ENCODE results near the gene YAE1.

YAE1 gene

DNA sequence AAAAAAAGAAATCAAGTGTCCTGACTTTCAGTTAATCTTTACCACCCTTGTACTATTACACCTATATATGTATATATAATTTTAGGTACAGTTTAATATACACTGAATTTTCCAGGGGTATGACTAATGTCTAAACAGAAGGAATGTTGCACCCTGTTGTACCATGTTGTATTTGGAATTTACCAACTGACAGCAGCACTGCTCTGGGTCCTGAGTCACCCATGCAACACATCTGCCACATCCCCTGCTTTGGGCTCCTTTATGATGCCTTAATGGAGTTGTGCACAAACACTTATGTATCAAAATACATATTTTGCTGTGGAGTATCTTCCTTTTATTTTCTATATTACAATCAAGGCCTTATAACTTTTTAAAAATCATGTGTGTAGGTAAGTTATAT lies 21.2 kb downstream of the YAE1 start:
- no peak for ATAC-seq (ENCODE audit: insufficient read depth, low read depth)
- Histone ChIP-seq H3K9ac (ENCODE audit: low read depth, low read length) (no peak overlapping the region), H3K36me3 (ENCODE audit: insufficient read depth, low read length) (no peaks in the 10 kb centered on the region), H3K79me2 (ENCODE audit: insufficient read depth, low read length) (no peaks in the 10 kb centered on the region), H3K4me3 (ENCODE audit: low read depth in 1 of 2, low read length in 2 of 2) (no peak overlapping the region), H3K27me3 (ENCODE audit: insufficient read depth, low read length, poor library complexity) (no peaks in the 10 kb centered on the region), H3K4me2 (ENCODE audit: insufficient read depth, low read length) (no peak overlapping the region), H3K4me1 (ENCODE audit: insufficient read depth, low read length) (peaks cover 24% of the 10 kb centered on the region), H3K9me3 (ENCODE audit: insufficient read depth, low read length, severe bottlenecking) (no peaks in the 10 kb centered on the region), H3K27ac (ENCODE audit: low read length) (no peak overlapping the region), H4K20me1 (ENCODE audit: insufficient read depth, low read length) (no peaks in the 10 kb centered on the region), H2AFZ (ENCODE audit: low read depth, low read length) (no peak overlapping the region)
- no peak for DNase-seq
- TF ChIP-seq EZH2 (IDR thresholded peaks at IDR 0.05; ENCODE audit: borderline replicate concordance, low read depth, low read length, severe bottlenecking), result no peak
- TF ChIP-seq, protein P1, sequence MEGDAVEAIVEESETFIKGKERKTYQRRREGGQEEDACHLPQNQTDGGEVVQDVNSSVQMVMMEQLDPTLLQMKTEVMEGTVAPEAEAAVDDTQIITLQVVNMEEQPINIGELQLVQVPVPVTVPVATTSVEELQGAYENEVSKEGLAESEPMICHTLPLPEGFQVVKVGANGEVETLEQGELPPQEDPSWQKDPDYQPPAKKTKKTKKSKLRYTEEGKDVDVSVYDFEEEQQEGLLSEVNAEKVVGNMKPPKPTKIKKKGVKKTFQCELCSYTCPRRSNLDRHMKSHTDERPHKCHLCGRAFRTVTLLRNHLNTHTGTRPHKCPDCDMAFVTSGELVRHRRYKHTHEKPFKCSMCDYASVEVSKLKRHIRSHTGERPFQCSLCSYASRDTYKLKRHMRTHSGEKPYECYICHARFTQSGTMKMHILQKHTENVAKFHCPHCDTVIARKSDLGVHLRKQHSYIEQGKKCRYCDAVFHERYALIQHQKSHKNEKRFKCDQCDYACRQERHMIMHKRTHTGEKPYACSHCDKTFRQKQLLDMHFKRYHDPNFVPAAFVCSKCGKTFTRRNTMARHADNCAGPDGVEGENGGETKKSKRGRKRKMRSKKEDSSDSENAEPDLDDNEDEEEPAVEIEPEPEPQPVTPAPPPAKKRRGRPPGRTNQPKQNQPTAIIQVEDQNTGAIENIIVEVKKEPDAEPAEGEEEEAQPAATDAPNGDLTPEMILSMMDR (IDR thresholded peaks at IDR 0.05; ENCODE audit: borderline replicate concordance, extremely low read depth, low read length, poor library complexity, severe bottlenecking), result no peak

DNA sequence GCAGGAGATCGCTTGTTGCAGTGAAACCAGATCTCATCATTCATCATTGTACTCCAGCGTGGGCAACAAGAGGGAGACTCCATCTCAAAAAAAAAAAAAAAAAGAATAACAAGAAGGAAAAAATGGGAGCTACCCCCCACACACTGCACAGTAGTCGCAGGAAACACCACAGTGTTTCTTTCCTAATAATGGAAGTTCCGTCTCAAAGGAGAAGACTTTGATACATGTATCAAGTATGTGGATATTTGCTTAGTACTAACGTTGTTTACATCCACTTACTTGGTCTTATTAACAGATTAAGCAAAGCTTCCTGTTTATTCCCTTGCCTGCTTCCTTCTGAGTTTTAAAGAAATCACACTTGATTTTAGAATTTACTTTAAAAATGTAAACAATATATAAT lies 22.2 kb downstream of the YAE1 start:
- Histone ChIP-seq H2AFZ (ENCODE audit: low read depth, low read length) (no peak overlapping the region), H3K4me1 (ENCODE audit: insufficient read depth, low read length) (peaks cover 24% of the 10 kb centered on the region), H3K9me3 (ENCODE audit: insufficient read depth, low read length, severe bottlenecking) (no peaks in the 10 kb centered on the region), H3K9ac (ENCODE audit: low read depth, low read length) (no peak overlapping the region), H3K36me3 (ENCODE audit: insufficient read depth, low read length) (no peaks in the 10 kb centered on the region), H3K27ac (ENCODE audit: low read length) (no peak overlapping the region), H3K4me2 (ENCODE audit: insufficient read depth, low read length) (no peak overlapping the region), H4K20me1 (ENCODE audit: insufficient read depth, low read length) (no peaks in the 10 kb centered on the region), H3K79me2 (ENCODE audit: insufficient read depth, low read length) (no peaks in the 10 kb centered on the region), H3K4me3 (ENCODE audit: low read depth in 1 of 2, low read length in 2 of 2) (no peak overlapping the region), H3K27me3 (ENCODE audit: insufficient read depth, low read length, poor library complexity) (no peaks in the 10 kb centered on the region)
- ATAC-seq (ENCODE audit: insufficient read depth, low read depth) (no peak), DNase-seq (no peak)
- TF ChIP-seq, protein P1 (IDR thresholded peaks at IDR 0.05; ENCODE audit: borderline replicate concordance, extremely low read depth, low read length, poor library complexity, severe bottlenecking), result no peak
- no peak for TF ChIP-seq EZH2 (IDR thresholded peaks at IDR 0.05; ENCODE audit: borderline replicate concordance, low read depth, low read length, severe bottlenecking)

DNA sequence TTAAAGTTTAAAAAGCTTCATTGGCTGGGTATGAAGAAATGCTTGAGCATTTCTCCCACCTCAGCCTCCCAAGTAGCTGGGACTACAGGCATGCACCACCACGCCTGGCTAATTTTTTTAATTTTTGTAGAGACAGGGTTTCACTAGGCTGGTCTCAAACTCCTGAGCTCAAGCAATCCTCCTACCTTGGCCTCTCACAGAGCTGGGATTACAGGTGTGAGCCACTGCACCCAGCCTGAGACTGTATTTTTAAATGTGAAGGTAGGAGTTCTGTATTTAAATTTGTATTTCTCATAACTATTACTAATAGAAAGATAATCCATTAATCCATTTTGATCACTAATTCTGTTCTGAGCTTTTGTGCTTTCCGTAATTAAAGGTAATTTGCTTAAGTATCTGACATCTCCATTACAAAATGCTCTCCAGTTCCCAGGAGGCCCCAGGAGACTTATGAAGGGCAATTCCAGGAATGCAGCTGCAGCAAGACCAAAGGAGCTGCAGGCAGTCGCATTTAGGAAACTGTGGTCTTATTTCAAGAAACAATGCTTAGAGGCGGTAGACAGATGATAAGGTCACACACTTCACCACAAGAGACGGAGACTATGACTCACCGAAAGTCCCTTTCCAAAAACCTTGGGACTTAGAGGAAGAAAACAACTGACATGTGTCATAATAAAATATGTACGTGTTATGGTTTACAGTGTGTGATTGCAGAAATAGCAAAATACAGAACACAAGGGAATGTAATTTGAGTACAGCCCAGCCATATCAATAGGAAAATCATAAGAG lies 23.3 kb downstream of the YAE1 start:
- DNase-seq (peak; percentile 78), ATAC-seq (ENCODE audit: insufficient read depth, low read depth) (peak; percentile 99)
- no peaks in the 10 kb centered on the region for H3K36me3 ChIP-seq (ENCODE audit: insufficient read depth, low read length)
- no peaks in the 10 kb centered on the region for H3K27me3 ChIP-seq (ENCODE audit: insufficient read depth, low read length, poor library complexity)
- peak overlapping the region; percentile 19 for H3K4me2 ChIP-seq (ENCODE audit: insufficient read depth, low read length)
- no peak overlapping the region for H2AFZ ChIP-seq (ENCODE audit: low read depth, low read length)
- H3K79me2 ChIP-seq (ENCODE audit: insufficient read depth, low read length), result no peaks in the 10 kb centered on the region
- 0 out of 2 replicates have a peak overlapping the region, but pooled peaks have one; percentile 45 for H3K27ac ChIP-seq (ENCODE audit: low read length)
- no peaks in the 10 kb centered on the region for H4K20me1 ChIP-seq (ENCODE audit: insufficient read depth, low read length)
- peaks cover 24% of the 10 kb centered on the region for H3K4me1 ChIP-seq (ENCODE audit: insufficient read depth, low read length)
- TF ChIP-seq, protein P1 (IDR thresholded peaks at IDR 0.05; ENCODE audit: borderline replicate concordance, extremely low read depth, low read length, poor library complexity, severe bottlenecking), result no peak
- TF ChIP-seq EZH2 (IDR thresholded peaks at IDR 0.05; ENCODE audit: borderline replicate concordance, low read depth, low read length, severe bottlenecking), result no peak
- no peak overlapping the region; a peak in 1 of 4 replicates for H3K4me3 ChIP-seq (ENCODE audit: low read depth in 1 of 2, low read length in 2 of 2)
- H3K9me3 ChIP-seq (ENCODE audit: insufficient read depth, low read length, severe bottlenecking), result no peaks in the 10 kb centered on the region
- H3K9ac ChIP-seq (ENCODE audit: low read depth, low read length), result no peak overlapping the region

All from DND-41 (cell line).